CD4-positive, alpha-beta T cell treated with Interleukin-15 for 4 hours (primary cell): ENCODE data around the gene GPR132.
A peak's percentile ranks its signal among the peaks of the same experiment; 100 is the strongest.
"Not testable (repeated sequence)": the region's sequence is repeated elsewhere in the genome, so short reads cannot be mapped to it uniquely, and the experiment has no call there.

Experiments used
- DNase-seq: peaks from one replicate; pipeline ENCODE4 v3.0.0-alpha.2; 2020; ENCODE audit warnings: low spot score

GPR132 gene

DNA sequence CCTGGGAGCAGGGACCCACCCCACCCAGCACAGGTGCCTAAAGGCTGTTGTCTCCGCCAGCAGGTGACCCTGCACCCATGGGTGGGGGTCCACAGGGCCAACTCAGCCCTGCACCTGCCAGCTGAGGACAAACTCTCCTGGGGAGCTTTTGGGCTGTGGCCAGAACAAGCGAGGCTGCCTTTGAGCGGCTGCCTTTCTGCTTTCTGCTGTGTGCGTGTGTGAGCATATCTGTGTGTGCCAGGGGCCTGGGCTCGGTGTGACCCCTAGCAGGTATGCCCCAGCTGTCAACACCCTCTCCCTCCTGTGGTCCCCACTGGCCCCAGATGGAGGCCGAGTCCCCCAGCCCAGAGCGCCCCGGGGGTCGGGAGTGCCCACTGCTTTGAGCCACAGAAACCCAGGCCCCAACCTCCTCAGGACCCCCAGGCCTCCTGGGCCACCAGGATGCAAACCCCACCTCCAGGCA is 25.9 kb upstream of the GPR132 start:
- no peak for DNase-seq

DNA sequence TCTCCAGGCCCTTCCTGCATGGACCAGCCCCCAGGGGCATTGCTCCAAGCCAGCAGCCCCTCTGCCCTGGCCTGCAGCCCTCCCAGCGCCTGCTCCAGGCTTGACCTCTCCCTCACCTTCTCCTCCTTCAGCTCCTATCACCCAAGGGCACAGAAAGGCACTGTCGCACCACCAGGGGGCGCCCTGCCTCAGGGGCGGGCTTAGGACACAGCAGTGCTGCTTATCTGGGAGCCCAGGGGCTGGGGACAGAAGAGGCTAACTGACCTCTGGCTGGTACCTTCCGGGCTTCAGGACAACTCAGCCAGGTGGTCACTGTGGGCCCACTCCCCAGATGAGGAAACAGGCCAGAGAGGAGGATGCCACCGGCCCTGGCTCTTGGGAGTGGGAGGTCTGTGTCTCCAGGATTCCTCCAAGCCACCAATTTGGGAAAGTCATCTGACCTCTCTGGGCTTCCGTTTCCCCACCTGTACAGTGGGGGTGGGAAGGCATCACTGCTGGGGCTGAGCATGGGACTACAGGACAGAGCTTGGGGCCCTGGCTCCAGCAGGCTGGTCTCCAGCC is 25.3 kb upstream of the GPR132 start:
- peak; percentile 86 for DNase-seq

- no peak for DNase-seq
Observed at GRCh38 chr14:105089746-105090492, 24.7 kb upstream of the GPR132 start.

DNA sequence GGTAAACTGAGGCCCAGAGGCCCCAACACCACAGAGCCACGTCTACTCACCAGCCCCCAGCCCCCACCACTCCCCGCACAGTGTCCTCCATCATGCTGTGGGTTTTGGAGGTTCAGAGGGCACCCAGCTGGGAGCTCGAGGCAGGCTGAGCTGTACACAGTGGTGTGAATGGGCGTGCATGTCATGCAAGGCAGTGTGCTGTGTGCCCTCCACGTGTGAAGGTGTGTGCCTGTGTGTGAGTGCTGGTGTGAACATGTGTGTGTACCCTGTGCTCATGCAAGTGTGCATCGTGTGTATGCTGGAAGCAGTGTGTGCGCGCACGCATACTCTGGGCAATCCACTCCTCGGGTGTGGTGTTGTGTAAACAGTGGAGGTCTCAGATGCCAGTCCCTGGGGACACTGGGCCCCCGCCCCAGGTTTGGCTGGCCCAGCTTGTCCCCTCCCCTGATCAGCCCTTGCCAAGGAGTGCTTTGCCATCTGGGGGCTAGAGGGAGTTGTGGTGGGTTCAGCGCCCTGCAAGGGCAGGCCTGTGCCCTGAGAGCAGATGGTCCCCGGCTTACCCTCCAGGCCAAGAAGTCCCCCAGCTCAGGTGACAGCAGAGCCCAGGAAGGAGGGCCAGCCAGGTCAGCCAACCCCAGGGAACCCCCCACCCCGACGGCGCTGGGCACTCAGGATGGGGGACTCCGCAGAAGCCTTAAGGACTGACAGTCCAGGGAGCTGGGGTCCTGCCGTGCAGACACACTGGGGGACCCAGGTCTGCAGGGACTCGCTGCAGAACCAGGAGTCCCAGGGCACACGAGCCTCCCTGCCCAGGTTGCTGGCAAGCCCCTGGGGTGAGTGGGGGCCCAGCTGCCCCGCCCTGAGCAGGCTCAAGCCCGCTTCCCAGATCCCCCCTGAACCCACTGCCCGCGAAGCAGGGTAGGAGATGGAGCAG is 23.8 kb upstream of the GPR132 start:
- DNase-seq: no peak

DNA sequence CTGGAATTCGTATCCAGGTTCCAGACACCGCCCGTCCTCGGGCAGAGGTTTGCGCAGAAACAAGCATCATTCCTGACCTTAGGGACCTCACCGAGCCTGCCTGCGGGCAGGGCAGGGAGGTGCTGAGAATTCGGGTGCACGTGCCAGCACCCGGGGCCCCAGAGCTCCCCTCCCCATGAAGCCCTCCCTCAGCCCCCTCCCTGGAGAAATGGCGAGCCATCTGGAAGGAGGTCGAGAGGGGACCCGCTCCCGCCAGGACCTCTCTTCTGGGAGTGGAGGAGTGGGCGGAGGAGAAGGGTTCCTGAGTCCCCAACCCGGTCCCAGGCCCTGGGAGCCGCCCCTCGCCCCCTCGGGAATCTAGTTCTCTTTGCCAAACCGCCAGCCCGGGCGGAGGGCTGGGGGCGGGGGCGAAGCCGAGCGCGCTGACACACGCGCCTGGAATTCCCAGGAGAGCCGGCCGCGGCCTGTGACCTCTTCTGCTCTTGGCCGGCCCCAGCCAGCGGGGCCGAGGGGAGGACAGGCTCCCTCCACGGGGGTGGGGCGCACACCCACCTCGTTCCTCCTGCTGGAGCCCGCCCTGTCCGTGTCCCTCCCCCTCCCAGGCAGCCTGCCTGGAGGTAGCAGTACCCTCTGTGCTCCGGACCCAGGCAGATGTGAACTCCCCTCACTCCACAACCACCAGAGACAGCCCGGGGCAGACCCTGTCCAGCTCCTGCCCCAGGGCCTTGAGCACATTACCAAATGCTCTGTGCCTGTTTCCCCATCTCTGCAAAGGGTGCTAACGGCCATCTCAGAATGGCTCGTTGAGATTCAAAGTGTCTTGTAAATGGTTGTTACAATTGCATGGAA is 23.0 kb upstream of the GPR132 start:
- no peak for DNase-seq

GRCh38 chr14:105087308-105087962 is 22.2 kb upstream of the GPR132 start:
- no peak for DNase-seq

- peak; percentile 84 for DNase-seq
Observed at GRCh38 chr14:105086833-105087307, 21.6 kb upstream of the GPR132 start.

DNA sequence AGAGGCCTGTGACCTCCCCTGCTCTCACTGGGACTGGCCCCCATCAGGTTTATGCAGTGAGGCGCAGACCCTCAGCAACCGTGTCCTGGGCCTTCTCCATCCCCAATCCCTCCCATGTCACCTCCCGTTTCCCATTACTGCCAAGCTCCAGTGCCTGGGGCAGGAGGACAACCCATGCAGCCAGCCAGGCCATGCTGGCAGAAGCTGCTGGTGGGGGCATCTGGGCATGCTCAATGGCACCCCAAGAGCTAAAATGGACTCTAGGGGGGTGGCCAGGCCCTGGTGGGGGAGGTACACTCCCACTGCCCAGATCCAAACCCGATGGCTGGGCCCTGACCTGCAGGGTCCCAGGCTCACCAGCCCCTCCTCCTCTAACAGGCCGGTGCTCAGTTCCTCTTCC is 20.5 kb upstream of the GPR132 start:
- DNase-seq: no peak

DNA sequence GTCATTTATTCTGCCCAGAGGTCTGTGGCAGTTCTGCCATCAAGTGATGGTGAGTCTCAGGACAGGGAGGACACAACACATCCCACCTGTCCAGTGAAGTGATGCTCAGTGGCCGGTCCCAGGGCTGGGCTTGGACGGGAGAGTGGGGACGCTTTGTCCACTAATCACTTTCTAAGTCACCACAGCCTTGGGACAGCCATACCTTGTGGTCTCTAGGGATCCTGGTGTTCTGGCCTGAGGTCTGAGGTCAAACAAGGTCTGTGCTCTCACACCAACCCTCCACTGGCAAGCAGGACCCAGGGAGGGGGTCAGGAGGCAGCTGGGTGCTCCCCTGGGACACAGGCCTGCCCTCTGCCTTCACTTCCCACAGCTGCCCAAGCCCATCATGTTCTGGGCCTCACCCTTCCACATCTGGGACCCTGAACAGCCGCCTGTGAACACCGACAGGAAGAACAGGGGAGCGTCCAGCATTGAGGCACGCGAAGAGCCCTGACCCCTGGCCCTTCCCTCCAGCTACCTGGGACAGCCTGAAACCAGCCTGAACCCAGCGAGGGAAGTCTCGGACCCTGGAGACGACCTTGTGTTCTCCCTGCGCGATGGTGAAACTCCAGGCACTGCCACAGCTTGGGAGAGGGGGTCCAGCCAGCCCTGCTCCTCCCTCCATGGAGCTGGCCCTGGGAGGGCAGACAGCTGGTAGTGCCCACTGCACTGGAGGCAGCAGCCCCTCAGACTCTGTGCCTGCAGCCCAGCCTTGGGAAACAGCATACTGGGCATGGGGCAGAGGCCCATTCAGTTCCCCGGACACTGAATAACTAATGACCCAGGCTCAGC is 19.7 kb upstream of the GPR132 start:
- DNase-seq: no peak

DNA sequence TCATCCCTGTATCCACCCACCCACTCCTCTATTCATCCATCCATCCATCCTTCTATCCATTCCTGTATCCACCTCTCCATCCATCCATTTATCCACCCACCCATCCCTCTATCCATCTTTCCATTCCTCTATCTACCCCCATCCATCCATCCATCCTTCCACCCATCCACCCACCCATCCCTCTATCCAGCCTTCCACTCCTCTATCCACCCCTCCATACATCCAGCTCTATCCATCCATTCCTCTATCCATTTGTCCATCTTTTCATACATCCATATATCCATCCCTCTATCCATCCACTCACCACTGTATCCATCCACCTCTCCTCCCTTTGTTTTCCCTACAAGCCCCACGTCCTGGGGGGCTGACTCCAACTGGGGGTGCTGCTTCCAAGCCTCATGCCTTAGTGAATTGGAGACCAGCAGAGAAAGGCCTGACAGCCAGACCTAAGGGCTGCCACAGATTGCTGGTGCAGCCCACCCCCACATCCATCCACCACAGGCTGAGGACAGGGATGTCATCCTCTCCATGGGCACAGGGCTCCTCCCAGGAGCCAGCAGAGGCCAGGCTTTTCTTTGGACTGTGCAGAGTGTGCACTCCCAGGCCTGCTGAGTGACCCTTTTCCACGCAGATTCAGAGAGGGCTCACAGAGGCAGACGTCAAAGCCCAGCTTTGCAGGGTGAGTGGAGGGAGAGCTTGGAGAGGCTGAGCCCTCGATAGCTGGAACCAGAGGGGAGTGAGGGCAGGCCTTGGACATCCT is 18.9 kb upstream of the GPR132 start:
- DNase-seq: no peak

DNA sequence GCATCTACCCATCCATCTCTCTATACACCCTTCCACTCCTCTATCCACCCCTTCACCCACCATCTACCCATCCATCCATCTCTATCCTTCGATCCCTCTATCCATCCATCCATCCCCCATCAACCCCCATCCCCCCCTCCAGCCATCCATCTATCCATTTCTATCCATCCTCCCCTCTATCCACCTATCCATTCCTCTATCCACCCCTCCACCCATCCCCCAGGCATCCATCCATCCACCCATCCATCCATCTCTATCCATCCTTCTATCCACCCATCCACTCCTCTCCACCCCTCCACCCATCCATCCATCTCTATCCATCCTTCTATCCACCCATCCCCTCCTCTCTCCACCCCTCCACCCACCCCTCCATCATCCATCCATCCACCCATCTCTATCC is 17.5 kb upstream of the GPR132 start:
- no peak for DNase-seq

- DNase-seq: not testable (repeated sequence)
Observed at GRCh38 chr14:105081473-105081872, 16.2 kb upstream of the GPR132 start.

DNA sequence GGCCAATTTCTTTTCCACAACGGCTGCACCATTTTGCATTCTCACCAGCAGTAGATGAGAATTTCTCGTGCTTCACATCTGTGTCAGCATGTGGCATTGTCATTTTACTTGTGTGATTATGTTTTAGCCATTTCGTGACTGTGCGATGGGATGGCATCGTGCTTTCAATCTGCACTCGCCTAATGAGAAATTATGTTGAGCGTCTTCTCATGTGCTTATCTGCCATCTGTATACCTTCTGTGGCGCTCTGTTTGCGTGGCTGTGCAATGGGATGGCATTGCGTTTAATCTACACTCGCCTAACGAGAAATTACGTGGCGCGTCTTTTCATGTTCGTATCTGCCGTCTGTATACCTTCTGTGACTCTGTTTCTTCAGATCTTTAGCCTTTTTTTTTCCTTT is 14.9 kb upstream of the GPR132 start:
- DNase-seq: no peak

GRCh38 chr14:105078294-105078693 is 13.1 kb upstream of the GPR132 start:
- DNase-seq: no peak

- DNase-seq: no peak
Observed at GRCh38 chr14:105077649-105077995, 12.4 kb upstream of the GPR132 start.

GRCh38 chr14:105076805-105077648 is 11.8 kb upstream of the GPR132 start:
- no peak for DNase-seq

DNA sequence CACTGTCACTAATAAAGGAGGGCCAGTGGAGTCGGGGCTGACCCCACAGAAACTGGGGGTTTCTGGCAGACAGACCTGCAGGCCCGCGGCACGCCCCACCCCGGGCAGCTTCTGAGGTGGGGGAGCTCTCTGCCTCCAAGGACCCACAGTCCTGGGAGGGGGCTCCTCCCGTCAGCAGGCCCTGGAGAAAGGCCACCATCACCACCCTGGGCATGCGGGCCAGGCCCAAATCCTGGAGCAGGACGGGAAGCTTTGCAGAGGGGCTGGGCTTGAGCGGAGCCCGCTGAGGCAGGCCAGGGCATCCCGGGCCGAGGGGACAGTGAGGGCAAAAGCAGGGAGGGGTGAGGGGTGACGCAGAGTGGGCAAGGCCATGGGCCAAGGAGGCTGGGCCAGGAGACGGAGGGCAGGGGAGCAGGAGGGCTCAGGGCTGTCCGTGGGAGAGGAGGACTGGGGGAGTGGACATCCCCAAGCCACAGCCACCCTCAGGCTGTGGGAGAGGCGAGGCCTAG is 11.1 kb upstream of the GPR132 start:
- DNase-seq: no peak
